Inferior parietal cortex (tissue), 1 donor: ENCODE measurements around the gene ZDHHC14.
A peak's percentile ranks its signal among the peaks of the same experiment; 100 is the strongest.
"Not testable (repeated sequence)": the region's sequence is repeated elsewhere in the genome, so short reads cannot be mapped to it uniquely, and the experiment has no call there.

Experiments
- DNase-seq: peaks from one replicate; pipeline ENCODE4 v3.0.0-alpha.2; 2016; ENCODE audit errors: extremely low spot score

Gene ZDHHC14

GRCh38 chr6:157569543-157569942, 188.6 kb downstream of the ZDHHC14 start:
- DNase-seq = no peak

- no peak for DNase-seq
These were observed 189.1 kb downstream of the ZDHHC14 start for GRCh38 chr6:157570104-157570503.

DNA sequence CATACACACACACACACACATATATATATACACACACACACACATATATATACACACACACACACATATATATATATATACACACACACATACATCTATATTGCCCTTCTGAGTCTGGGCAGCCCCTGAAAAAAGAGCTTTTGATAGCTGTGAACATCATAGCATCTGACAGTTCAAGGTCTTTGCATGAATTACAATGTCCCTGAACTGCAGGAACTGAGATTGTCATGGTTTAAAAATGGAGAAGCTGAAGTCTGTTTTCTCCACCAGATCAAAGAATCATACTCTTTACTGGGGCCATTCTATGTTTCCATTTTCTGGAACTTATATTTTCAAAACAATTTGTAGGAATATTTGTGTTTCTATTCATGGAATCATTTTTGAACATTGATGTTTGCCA, 189.8 kb downstream of the ZDHHC14 start:
- DNase-seq = no peak

GRCh38 chr6:157571269-157571668, 190.3 kb downstream of the ZDHHC14 start:
- DNase-seq = no peak

- DNase-seq = no peak
These were observed 191.0 kb downstream of the ZDHHC14 start for GRCh38 chr6:157571950-157572349.

- no peak for DNase-seq
These were observed 193.9 kb downstream of the ZDHHC14 start for GRCh38 chr6:157574851-157575424.

- no peak for DNase-seq
These were observed 194.6 kb downstream of the ZDHHC14 start for GRCh38 chr6:157575436-157576145.

DNA sequence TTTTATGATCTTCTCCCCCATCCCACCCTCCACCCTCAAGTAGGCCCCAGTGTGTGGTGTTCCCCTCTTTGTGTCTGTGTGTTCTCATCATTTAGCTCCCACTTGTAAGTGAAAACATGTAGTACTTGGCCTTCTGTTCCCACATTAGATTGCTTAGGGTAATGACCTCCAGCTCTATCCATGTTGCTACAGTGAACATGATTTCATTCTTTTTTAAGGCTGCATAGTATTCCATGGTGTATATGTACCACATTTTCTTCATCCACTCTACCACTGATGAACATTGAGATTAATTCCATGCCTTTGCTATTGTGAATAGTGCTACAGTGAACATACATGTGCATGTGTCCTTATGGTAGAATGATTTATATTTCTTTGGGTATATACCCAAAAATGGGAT, 196.0 kb downstream of the ZDHHC14 start:
- DNase-seq = not testable (repeated sequence)

GRCh38 chr6:157578527-157578926, 197.5 kb downstream of the ZDHHC14 start:
- not testable (repeated sequence) for DNase-seq

DNA sequence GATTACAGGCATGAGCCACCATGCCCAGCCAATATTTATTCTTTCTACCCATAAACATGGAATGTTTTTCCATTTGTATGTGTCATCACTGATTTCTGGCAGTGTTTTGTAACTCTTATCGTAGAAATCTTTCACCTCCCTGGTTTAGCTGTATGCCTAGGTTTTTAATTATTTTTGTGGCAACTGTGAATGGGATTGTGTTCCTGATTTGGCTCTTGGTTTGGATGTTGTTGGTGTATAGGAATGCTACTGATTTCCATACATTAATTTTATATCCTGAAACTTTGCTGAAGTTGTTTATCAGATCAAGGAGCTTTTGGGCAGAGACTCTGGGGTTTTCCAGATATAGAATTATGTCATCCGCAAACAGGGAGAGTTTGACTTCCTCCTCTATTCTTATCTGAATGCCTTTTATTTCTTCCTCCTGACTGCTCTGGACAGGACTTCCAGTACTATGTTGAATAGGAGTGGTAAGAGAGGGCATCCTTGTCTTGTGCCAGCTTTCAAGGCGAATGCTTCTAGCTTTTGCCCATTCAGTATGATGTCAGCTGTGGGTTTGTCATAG, 198.6 kb downstream of the ZDHHC14 start:
- DNase-seq = peak; percentile 25

- no peak for DNase-seq
These were observed 203.0 kb downstream of the ZDHHC14 start for GRCh38 chr6:157584036-157584435.

- no peak for DNase-seq
These were observed 204.5 kb downstream of the ZDHHC14 start for GRCh38 chr6:157585274-157586087.

DNA sequence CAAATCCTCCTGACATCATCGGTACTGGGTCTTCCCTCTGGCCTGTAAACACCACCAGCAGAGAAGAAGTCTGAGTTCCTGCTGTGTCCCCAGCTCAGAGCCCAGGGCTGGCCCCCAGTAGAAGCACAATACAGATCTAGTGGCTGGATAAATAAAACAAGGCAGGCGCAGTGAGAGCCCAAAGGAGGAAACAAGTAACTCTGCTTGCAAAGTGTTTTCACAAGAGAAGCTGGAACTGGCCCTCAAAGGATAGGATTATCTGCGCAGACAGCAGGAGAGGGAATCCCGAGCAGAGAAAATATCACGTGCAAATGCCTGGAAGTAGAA, 205.1 kb downstream of the ZDHHC14 start:
- DNase-seq = no peak

DNA sequence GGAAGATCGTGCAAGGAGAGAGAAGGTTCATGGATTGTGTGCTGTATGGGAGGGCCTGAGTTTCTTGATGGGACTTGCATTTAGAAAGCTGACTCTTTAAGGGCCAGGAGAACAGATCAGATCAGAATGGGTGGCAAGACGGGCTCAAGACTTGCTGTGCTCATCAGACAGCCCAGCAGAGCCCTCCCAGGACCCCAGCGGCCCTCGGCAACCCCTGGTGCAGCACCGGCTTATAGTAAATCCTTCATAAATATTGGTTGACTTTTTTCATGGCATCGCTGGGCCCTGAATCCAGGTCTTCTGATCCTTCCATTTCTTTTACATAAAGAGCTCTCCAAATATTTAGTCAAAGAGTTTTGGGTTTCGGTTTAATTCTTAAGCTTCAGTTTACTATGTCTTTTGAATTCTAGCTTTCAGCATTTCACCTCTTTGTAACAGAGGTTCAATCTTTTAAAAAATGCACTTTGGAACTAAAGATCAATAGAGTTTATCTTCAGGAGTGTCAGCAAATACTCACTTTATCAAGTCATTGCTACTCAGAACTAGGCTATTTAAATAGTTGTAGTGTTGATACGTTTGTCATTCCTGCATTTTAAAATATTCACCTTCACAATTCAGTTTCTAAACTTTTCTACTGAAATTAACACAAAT, 205.6 kb downstream of the ZDHHC14 start:
- no peak for DNase-seq

GRCh38 chr6:157587127-157587926, 206.3 kb downstream of the ZDHHC14 start:
- no peak for DNase-seq

- DNase-seq = not testable (repeated sequence)
These were observed 209.7 kb downstream of the ZDHHC14 start for GRCh38 chr6:157590654-157591053.

DNA sequence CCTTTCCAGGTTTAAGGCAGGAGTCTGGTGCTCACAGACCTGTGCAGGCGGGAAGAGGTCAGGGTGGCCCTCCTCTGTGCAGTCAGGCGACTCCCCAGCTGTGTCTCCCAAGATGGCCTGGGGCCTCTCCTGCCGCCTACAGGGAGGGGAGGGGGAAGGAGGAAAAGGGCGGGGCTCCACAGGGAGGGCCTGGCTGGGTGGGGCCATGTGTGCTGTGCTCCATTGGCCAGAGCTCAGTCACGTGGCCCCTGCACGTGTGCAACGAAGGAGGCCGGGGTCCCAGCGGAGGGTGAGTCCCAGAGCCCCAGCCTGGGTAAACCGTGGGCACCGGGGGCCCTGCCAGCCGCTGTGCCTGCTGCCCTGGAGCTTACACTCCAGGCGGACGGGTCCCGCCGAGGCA, 211.6 kb downstream of the ZDHHC14 start:
- no peak for DNase-seq

DNA sequence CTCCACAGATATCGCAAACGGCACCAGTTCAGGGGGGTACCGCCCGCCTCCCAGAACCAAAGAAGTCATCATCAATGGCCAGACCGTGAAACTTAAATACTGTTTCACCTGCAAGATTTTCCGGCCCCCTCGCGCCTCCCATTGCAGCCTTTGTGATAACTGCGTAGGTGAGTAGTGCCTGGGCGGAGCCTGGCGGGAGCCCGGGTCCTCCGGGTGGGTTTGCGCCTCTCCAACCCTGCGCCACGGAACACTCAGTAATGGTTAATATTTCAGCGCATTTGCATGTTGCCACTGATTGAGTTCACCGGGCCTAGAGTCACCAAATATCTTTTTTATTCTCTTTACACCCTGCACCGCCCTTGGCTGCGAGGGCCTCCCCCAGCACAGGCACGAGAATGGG, 212.0 kb downstream of the ZDHHC14 start:
- DNase-seq = no peak

GRCh38 chr6:157593596-157593995, 212.6 kb downstream of the ZDHHC14 start:
- DNase-seq = no peak

DNA sequence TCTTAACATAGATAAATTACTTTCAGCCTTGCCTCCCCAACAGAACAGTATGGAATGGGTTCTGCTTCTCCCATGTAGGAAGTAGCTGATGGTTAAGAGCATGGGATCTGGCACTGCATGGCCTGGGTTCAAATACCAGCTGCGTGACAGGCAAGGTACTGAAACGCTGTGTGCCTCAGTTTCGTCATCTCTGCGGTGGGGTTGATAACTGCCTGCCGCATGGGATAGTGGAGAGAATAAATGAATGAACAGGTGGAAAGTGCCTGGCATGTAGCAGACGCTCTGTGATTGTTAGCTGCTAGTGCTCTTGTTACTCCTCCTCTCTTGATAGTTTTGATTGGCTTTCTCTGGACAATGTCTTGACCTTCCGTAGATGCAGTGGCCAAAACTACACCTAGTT, 213.3 kb downstream of the ZDHHC14 start:
- no peak for DNase-seq

DNA sequence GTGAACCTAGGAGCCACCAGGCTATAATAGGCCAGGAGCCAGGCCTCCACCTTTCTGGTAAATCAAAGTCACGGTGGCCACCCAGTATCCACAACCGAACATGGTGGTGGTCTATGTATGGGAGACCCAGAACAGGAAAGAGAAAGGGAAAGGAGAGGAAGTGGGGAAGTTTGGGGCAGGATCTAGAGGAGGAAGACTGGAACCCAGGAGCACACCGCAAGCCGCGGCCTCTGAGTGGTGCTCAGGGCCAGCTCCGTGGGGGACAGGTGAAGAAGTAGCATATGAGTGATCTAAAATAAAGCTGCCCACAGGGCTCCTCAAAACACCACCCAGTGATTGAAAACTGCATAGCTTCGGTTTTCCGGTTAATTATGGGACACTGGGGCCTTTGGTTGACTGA, 214.8 kb downstream of the ZDHHC14 start:
- no peak for DNase-seq
